GM12878 (cell line): Measurements from ENCODE around the gene NADSYN1. TPM values are rescaled to one million over a fixed set of nuclear protein-coding genes. Genes with fewer than 3 reads are reported as not detected.
A peak's percentile ranks its signal among the peaks of the same experiment; 100 is the strongest.
"Not testable (repeated sequence)": the region's sequence is repeated elsewhere in the genome, so short reads cannot be mapped to it uniquely, and the experiment has no call there.

ENCODE experiments used
- ATAC-seq: fragments of 200-7000 bp; cut with Tn5 transposase; 3 replicates; pipeline ENCODE4 v1.9.1; 2020; ENCODE audit warnings: mild to moderate bottlenecking, moderate library complexity
- BruUV-seq: library from RNA; stranded (reverse); fragments of 400-500 nt; replicated peaks from 2 replicates; lab custom pipeline; 2021; lab: Mats Ljungman, UMichigan
- CTCF ChIA-PET: fragments of 300-600 bp; sonication (Branson Sonifier 250); formaldehyde crosslinking; extraction: SDS; loops from one replicate; lab custom pipeline; 2021; ENCODE audit warnings: inconsistent platforms; lab: Yijun Ruan, JAX
- POLR2A ChIA-PET: fragments of 350-600 bp; formaldehyde crosslinking; extraction: SDS; loops from one replicate; lab custom pipeline; 2021; ENCODE audit warnings: inconsistent platforms; lab: Charles Lee
- RAD21 ChIA-PET: fragments of 300-600 bp; sonication (Branson Sonifier 250); formaldehyde crosslinking; loops from one replicate; lab custom pipeline; 2023; ENCODE audit warnings: antibody characterized with exemption; ENCODE audit not compliant: unreplicated experiment; lab: Charles Lee
- SMC1A ChIA-PET: fragments of 300-600 bp; sonication (Branson Sonifier 250); formaldehyde crosslinking; loops from one replicate; lab custom pipeline; 2023; ENCODE audit not compliant: unreplicated experiment, uncharacterized antibody; lab: Charles Lee
- DNase-seq: peaks from one replicate; pipeline ENCODE4 v3.0.0-alpha.2; 2011; ENCODE audit warnings: low read depth, low spot score
- FAIRE-seq: peaks from 3 replicates; lab custom pipeline; 2011; peaks lifted over from hg19 to GRCh38; lab: Jason Lieb, UNC
- H2AFZ ChIP-seq: 2 replicates; pipeline ENCODE4 v1.6.0; 2011; ENCODE audit warnings: low read depth, low read length, control low read depth; ENCODE audit not compliant: control insufficient read depth
- H3K27ac ChIP-seq: 2 replicates; pipeline ENCODE4 v1.5.1; 2011; ENCODE audit warnings: control low read depth; ENCODE audit not compliant: control insufficient read depth, insufficient read depth
- H3K27me3 ChIP-seq, 2 experiments: replicated peaks in 1 of 2; 2 replicates each; pipeline versions ENCODE4 v1.6.0 to v1.6.1; 2011; ENCODE audit warnings: low read length in 1 of 2; ENCODE audit not compliant: control insufficient read depth in 2 of 2, insufficient read depth in 2 of 2
- H3K36me3 ChIP-seq, 2 experiments: 2 replicates each; pipeline ENCODE4 v1.5.1; 2011; ENCODE audit warnings: low read length in 1 of 2; ENCODE audit not compliant: control insufficient read depth in 2 of 2, insufficient read depth in 2 of 2
- H3K4me1 ChIP-seq: 2 replicates; pipeline ENCODE4 v1.6.1; 2011; ENCODE audit warnings: mild to moderate bottlenecking, low read length, moderate library complexity, mixed read lengths; ENCODE audit not compliant: control insufficient read depth, insufficient read depth
- H3K4me2 ChIP-seq: 2 replicates; pipeline ENCODE4 v1.6.0; 2011; ENCODE audit warnings: control low read depth; ENCODE audit not compliant: control insufficient read depth, insufficient read depth
- H3K4me3 ChIP-seq: fragments of 200-600 bp; sonication (generic); 2 replicates; pipeline ENCODE4 v1.5.1; 2016
- H3K79me2 ChIP-seq: 2 replicates; pipeline ENCODE4 v1.6.0; 2011; ENCODE audit warnings: low read length; ENCODE audit not compliant: control insufficient read depth, insufficient read depth
- H3K9ac ChIP-seq: 2 replicates; pipeline ENCODE4 v1.8.0; 2011; ENCODE audit warnings: low read length, control low read depth, mixed read lengths; ENCODE audit not compliant: control insufficient read depth, insufficient read depth
- H3K9me3 ChIP-seq: replicated peaks from 3 replicates; pipeline ENCODE4 v1.5.1; 2011; ENCODE audit warnings: mild to moderate bottlenecking, low read length; ENCODE audit not compliant: control insufficient read depth, insufficient read depth
- H4K20me1 ChIP-seq: 2 replicates; pipeline ENCODE4 v1.6.0; 2011; ENCODE audit not compliant: control insufficient read depth, insufficient read depth
- CBX5 ChIP-seq: sonication (generic); IDR thresholded peaks from 2 replicates; pipeline ENCODE4 v1.6.1; 2016; ENCODE audit warnings: low read depth, moderate library complexity, mild to moderate bottlenecking, inconsistent platforms
- EED ChIP-seq: sonication (generic); IDR thresholded peaks from 2 replicates; pipeline ENCODE4 v1.6.1; 2016; ENCODE audit warnings: antibody characterized with exemption, low read depth
- FOXM1 ChIP-seq: IDR thresholded peaks from 2 replicates; pipeline ENCODE4 v1.6.1; 2012; ENCODE audit warnings: low read depth, mild to moderate bottlenecking, inconsistent platforms, low read length, moderate library complexity
- JUNB ChIP-seq: IDR thresholded peaks from 2 replicates; pipeline ENCODE4 v1.6.1; 2016; ENCODE audit warnings: antibody characterized with exemption, mild to moderate bottlenecking
- POLR2A ChIP-seq: IDR thresholded peaks from 2 replicates; pipeline ENCODE4 v1.6.1; 2011; ENCODE audit warnings: low read depth, mild to moderate bottlenecking, low read length
- RAD21 ChIP-seq: IDR thresholded peaks from 2 replicates; pipeline ENCODE4 v1.6.1; 2011; ENCODE audit warnings: mild to moderate bottlenecking, low read depth, low read length, moderate library complexity; ENCODE audit not compliant: insufficient read depth
- SKIL ChIP-seq: fragments of 450-650 bp; IDR thresholded peaks from 2 replicates; pipeline ENCODE4 v1.6.1; 2017; ENCODE audit warnings: mild to moderate bottlenecking, low read depth, inconsistent platforms; ENCODE audit not compliant: poor library complexity, severe bottlenecking
- TAF1 ChIP-seq: IDR thresholded peaks from 2 replicates; pipeline ENCODE4 v1.6.1; 2011; ENCODE audit warnings: mild to moderate bottlenecking, low read depth, low read length, borderline replicate concordance
- ZBED1 ChIP-seq: IDR thresholded peaks from 2 replicates; pipeline ENCODE4 v1.6.1; 2016; ENCODE audit warnings: borderline replicate concordance
- WGBS: methylation state at CpG from one replicate; pipeline ENCODE4 v1.1.6; 2016; ENCODE audit warnings: low lambda C conversion rate; ENCODE audit not compliant: insufficient replicate concordance, insufficient coverage; ENCODE audit errors: missing lambda C conversion rate; 5-methylcytosine and 5-hydroxymethylcytosine counted together
- in situ Hi-C: fragments of 300-500 bp; cut with MboI; formaldehyde crosslinking; loops from 9 replicates; pipeline ENCODE4 v1.14.3; 2018; ENCODE audit warnings: mixed read lengths
- intact Hi-C: fragments of 100-400 bp; cut with micrococcal nuclease; formaldehyde crosslinking; loops from one replicate; pipeline ENCODE4 v1.14.2; 2022; ENCODE audit not compliant: unreplicated experiment
- polyA plus RNA-seq, 11 experiments: library from polyadenylated mRNA; depleted of rRNA in 4 of 11; unstranded in 6 of 11; stranded (reverse) in 5 of 11; fragments of >200 nt; fragmentation: Nextera tagmentation in 4 of 11; fragmentation: Illumina TruSeq in 1 of 11; extraction: Ambion mirVana in 4 of 11; extraction: Trizol in 1 of 11; gene quantifications; 1 replicate in 1 of 11; 2 replicates in 10 of 11; pipeline versions ENCODE4 v1.2.1 to v1.2.3, GENCODE V29; 2011 to 2016; ENCODE audit warnings: inconsistent platforms in 2 of 11, missing spikeins in 2 of 11, low read depth in 1 of 11
- total RNA-seq, 4 experiments: library from RNA; depleted of rRNA in 3 of 4; stranded (reverse); fragments of >200 nt in 3 of 4; fragmentation: Illumina TruSeq in 1 of 4; extraction: Trizol in 1 of 4; gene quantifications; 2 replicates each; pipeline versions ENCODE4 v1.2.1 to v1.2.3, GENCODE V29; 2013 to 2021

The NADSYN1 gene
- total and polyA plus RNA-seq, 10 of the 15 experiments (the other 5 are each of a cell fraction or from before 2014, with no cell fraction given) = 12.2 to 90.2 (median 69.5) TPM

- in situ Hi-C loops (no loop called here), intact Hi-C loops (no loop called here)
- WGBS = 78% methylated on average over 11 of the region's 11 CpGs
- POLR2A ChIA-PET = no interaction called here
- SMC1A ChIA-PET = no interaction called here
- peaks cover 33% of the 10 kb centered on the region for H3K9me3 ChIP-seq
- DNase-seq (no peak), FAIRE-seq (no peak), ATAC-seq (no peak)
- RAD21 ChIA-PET = no interaction called here
- TF ChIP-seq RAD21 (no peak), ZBED1 (no peak)
- H3K79me2 ChIP-seq = no peaks in the 10 kb centered on the region
- no peak overlapping the region for H2AFZ ChIP-seq
- no peaks in the 10 kb centered on the region for H3K27me3 ChIP-seq
- no TSS peak for BruUV-seq
- H3K4me2 ChIP-seq = no peak overlapping the region
- no peaks in the 10 kb centered on the region for H3K36me3 ChIP-seq
- no peak overlapping the region for H3K4me3 ChIP-seq
- H3K9ac ChIP-seq = no peak overlapping the region
- CTCF ChIA-PET = no interaction called here
- no peaks in the 10 kb centered on the region for H4K20me1 ChIP-seq
- peaks cover 47% of the 10 kb centered on the region for H3K4me1 ChIP-seq
- no peak overlapping the region for H3K27ac ChIP-seq
Observed at GRCh38 chr11:71539017-71539416, 86.0 kb downstream of the NADSYN1 start.

DNA sequence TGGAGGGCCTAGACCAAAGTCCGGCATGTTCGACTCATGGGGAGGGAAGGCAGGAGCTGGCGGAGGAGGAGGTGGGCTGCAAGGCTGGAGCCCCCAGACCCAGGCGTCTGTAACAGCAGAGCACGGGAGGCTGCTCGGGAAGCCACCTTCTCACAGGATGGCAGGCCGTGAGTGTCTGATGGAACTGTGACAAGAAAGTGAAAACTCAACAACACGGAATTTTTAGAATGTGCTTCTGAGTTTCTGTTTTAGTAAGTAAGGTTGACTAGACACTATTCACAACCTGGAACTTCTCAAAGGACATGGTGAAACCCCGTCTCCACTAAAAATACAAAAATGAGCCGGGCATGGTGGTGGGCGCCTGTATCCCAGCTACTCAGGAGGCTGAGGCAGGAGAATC, 87.0 kb downstream of the NADSYN1 start:
- RAD21 ChIA-PET, BruUV-seq, H3K27me3 ChIP-seq, FAIRE-seq, H4K20me1 ChIP-seq, in situ Hi-C loops, POLR2A ChIA-PET, H3K79me2 ChIP-seq, H3K36me3 ChIP-seq, H2AFZ ChIP-seq: not testable (repeated sequence)
- ChIA-PET CTCF (interaction anchor here (1.1 kb wide), 2 partner anchors 10 to 23 kb away, joined by 3 to 4 read pairs; no protein-coding TSS in a partner anchor), SMC1A (interaction anchor here (1.2 kb wide), 1 partner anchor 16 kb away, joined by 5 read pairs; no protein-coding TSS in a partner anchor)
- WGBS = under 1% methylated on average over 11 of the region's 11 CpGs
- 0 out of 2 replicates have a peak, but pooled peaks have one; percentile 25 for TF ChIP-seq FOXM1
- TF ChIP-seq TAF1 = peak; percentile 67; the same call in 1 of the 2 replicates
- peak; percentile 60 for TF ChIP-seq POLR2A
- TF ChIP-seq JUNB = peak; percentile 73
- TF ChIP-seq SKIL = peak; percentile 42
- TF ChIP-seq EED = peak; percentile 46; the same call in 1 of the 2 replicates
- 0 out of 2 replicates have a peak, but pooled peaks have one; percentile 18 for TF ChIP-seq CBX5
- H3K4me2 ChIP-seq = peak overlapping the region; percentile 74
- H3K9ac ChIP-seq = peak overlapping the region; percentile 50
- ATAC-seq (peak; percentile 79), DNase-seq (peak; percentile 61)
- peaks cover 44% of the 10 kb centered on the region for H3K4me1 ChIP-seq
- H3K4me3 ChIP-seq = peak overlapping the region; percentile 17; the same call in 1 of the 2 replicates
- intact Hi-C loops = loop anchor here (1.0 kb wide), 1 partner anchor 51 kb away; no protein-coding TSS in a partner anchor
- peak overlapping the region; percentile 75 for H3K27ac ChIP-seq
- H3K9me3 ChIP-seq = peaks cover 35% of the 10 kb centered on the region
